SK-N-MC (cell line): ENCODE results near the gene ARHGAP28.

ENCODE experiments used
- DNase-seq: peaks from one replicate; pipeline ENCODE4 v3.0.0-alpha.2; 2011; ENCODE audit warnings: low read depth, low spot score
- H3K27ac ChIP-seq: fragments of 200-600 bp; sonication (generic); 2 replicates; pipeline ENCODE4 v1.5.1; 2016; ENCODE audit warnings: mixed run types
- H3K36me3 ChIP-seq: fragments of 200-600 bp; sonication (generic); 2 replicates; pipeline ENCODE4 v1.6.1; 2017; ENCODE audit warnings: antibody characterized with exemption, low read length, mixed read lengths; ENCODE audit not compliant: insufficient read depth
- H3K4me3 ChIP-seq: fragments of 200-600 bp; sonication (generic); 2 replicates; pipeline ENCODE4 v1.5.1; 2016
- H3K9ac ChIP-seq: fragments of 200-600 bp; sonication (generic); 2 replicates; pipeline ENCODE4 v1.8.0; 2017; ENCODE audit warnings: mixed run types, mixed read lengths; ENCODE audit not compliant: insufficient read length
- H3K9me3 ChIP-seq: fragments of 200-600 bp; sonication (generic); 2 replicates; pipeline ENCODE4 v1.6.1; 2017; ENCODE audit warnings: low read depth, mild to moderate bottlenecking, antibody characterized with exemption, low read length, moderate library complexity, mixed read lengths
- EZH2 ChIP-seq: fragments of 200-600 bp; sonication (generic); IDR thresholded peaks from one replicate; pipeline ENCODE4 v1.6.1; 2017; ENCODE audit warnings: antibody characterized with exemption
- FOXP2 ChIP-seq: optimal IDR thresholded peaks from 2 replicates; pipeline ENCODE3; 2011; ENCODE audit warnings: mild to moderate bottlenecking, moderate library complexity; ENCODE audit not compliant: insufficient read depth; ENCODE audit errors: extremely low read length, control extremely low read depth
- POLR2AphosphoS5 ChIP-seq: IDR thresholded peaks from 2 replicates; pipeline ENCODE4 v1.6.1; 2012; ENCODE audit warnings: mild to moderate bottlenecking, low read depth, low read length, borderline replicate concordance

Gene ARHGAP28

GRCh38 chr18:6748241-6748640 is 18.7 kb downstream of the ARHGAP28 start:
- TF ChIP-seq EZH2 (no peak), FOXP2 (no peak), POLR2AphosphoS5 (no peak)
- Histone ChIP-seq H3K9me3 (peaks cover 3% of the 10 kb centered on the region; the same call in 1 of the 2 replicates), H3K9ac (no peak overlapping the region), H3K27ac (peak overlapping the region; percentile 27; the same call in 1 of the 2 replicates), H3K4me3 (no peak overlapping the region), H3K36me3 (peaks cover 7% of the 10 kb centered on the region; the same call in 1 of the 2 replicates)
- DNase-seq = no peak

GRCh38 chr18:6750411-6750810 is 20.9 kb downstream of the ARHGAP28 start:
- TF ChIP-seq POLR2AphosphoS5 (no peak), EZH2 (no peak), FOXP2 (no peak)
- H3K27ac ChIP-seq = no peak overlapping the region
- DNase-seq = no peak

GRCh38 chr18:6751222-6751621 is 21.7 kb downstream of the ARHGAP28 start:
- peaks cover 3% of the 10 kb centered on the region; the same call in 1 of the 2 replicates for H3K9me3 ChIP-seq
- H3K9ac ChIP-seq = no peak overlapping the region
- peaks cover 7% of the 10 kb centered on the region; the same call in 1 of the 2 replicates for H3K36me3 ChIP-seq

More at GRCh38 chr18:6750411-6750810, 20.9 kb downstream of the ARHGAP28 start:
- H3K36me3 ChIP-seq = peaks cover 7% of the 10 kb centered on the region; the same call in 1 of the 2 replicates
- no peak overlapping the region for H3K9ac ChIP-seq
- H3K4me3 ChIP-seq = no peak overlapping the region
- peaks cover 3% of the 10 kb centered on the region; the same call in 1 of the 2 replicates for H3K9me3 ChIP-seq

DNA sequence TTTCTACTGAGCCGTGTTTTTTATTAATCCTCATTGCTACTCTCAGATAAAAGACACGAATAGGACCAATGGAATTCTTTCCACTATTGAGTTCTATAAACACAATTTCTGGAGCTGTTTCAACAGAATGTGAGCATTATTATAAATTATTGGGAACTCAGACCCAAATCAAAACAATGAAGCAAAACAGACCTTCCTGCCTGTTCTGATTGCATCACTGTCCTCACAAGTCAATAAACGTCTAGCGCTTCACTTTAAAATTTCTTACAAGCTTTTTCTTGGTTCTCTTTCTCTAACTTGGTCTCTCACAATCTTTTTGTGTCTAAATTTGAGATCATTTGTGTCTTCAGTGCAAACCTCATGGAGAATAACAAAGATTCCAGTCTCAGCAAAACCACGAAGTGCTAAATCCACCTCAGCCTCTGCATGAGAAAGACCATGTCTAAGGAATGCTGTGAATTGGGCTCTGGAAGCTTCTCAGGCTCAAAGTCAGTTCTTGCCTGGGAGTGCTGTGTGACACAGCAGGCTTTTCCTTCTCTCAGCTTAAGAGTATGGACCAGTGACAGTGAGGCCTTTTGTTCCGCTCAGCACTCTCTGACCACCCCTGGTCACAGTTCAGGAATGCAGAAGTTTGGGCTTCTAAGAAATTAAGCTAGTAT is 22.8 kb downstream of the ARHGAP28 start:
- TF ChIP-seq EZH2 (no peak), POLR2AphosphoS5 (no peak), FOXP2 (no peak)
- Histone ChIP-seq H3K27ac (peak overlapping the region; percentile 97), H3K9ac (peak overlapping the region; percentile 39), H3K9me3 (peaks cover 3% of the 10 kb centered on the region; the same call in 1 of the 2 replicates), H3K4me3 (peak overlapping the region; percentile 57), H3K36me3 (peaks cover 7% of the 10 kb centered on the region; the same call in 1 of the 2 replicates)
- no peak for DNase-seq

More at GRCh38 chr18:6751222-6751621, 21.7 kb downstream of the ARHGAP28 start:
- TF ChIP-seq POLR2AphosphoS5 = no peak
- TF ChIP-seq FOXP2 = no peak
- TF ChIP-seq EZH2 = no peak
- no peak for DNase-seq
- H3K27ac ChIP-seq = no peak overlapping the region
- no peak overlapping the region for H3K4me3 ChIP-seq

DNA sequence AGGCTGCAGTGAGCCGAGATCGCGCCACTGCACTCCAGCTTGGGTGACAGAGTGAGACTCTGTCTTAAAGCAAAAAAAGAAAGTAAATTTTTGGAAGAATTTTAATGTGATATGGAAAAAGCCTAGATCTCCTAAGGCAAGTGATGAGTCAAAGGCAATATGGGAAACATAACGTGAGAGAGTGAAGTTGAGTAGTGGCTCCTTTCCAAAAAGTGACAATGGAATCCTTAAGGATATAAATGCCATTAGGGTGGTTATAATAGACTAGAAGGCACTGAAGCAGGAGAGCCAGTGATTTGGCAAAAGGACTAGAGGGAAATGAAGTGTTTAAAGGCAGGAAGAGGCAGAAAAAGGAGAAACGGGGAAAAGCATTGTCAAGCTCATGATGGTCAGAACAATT is 25.6 kb downstream of the ARHGAP28 start:
- H3K36me3 ChIP-seq = peaks cover 3% of the 10 kb centered on the region; the same call in 1 of the 2 replicates
- no peak for DNase-seq
- no peak overlapping the region for H3K4me3 ChIP-seq
- no peak overlapping the region for H3K9ac ChIP-seq
- TF ChIP-seq EZH2 (no peak), POLR2AphosphoS5 (no peak), FOXP2 (no peak)
- peaks cover under 1% of the 10 kb centered on the region; the same call in 1 of the 2 replicates for H3K9me3 ChIP-seq
- no peak overlapping the region for H3K27ac ChIP-seq

DNA sequence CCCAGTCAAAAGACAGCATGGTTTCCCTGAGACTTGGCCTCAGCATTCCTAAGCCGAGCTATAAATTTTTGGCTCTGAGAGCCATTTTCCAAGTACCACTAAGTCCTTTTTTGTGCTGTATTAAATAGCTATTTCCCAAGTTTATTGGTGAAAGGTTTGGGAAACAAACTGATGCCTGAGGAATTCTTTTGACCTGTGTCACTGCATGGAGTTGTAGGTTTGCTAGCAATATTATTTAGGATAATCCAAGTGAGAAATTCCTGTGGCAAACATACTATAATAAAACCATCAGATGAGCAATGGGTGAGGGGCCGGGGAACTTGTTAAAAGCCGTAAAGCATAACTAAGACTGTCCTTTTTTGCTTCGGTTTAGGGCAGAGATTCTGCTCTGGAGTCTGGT is 28.4 kb downstream of the ARHGAP28 start:
- H3K36me3 ChIP-seq = no peaks in the 10 kb centered on the region
- H3K4me3 ChIP-seq = no peak overlapping the region
- TF ChIP-seq EZH2 (no peak), FOXP2 (no peak), POLR2AphosphoS5 (no peak)
- H3K9me3 ChIP-seq = no peaks in the 10 kb centered on the region
- no peak overlapping the region for H3K27ac ChIP-seq
- H3K9ac ChIP-seq = no peak overlapping the region
- no peak for DNase-seq

- no peak for TF ChIP-seq EZH2
- no peak for TF ChIP-seq POLR2AphosphoS5
- TF ChIP-seq FOXP2 = no peak
- Histone ChIP-seq H3K27ac (no peak overlapping the region), H3K9ac (no peak overlapping the region), H3K36me3 (no peaks in the 10 kb centered on the region), H3K4me3 (no peak overlapping the region), H3K9me3 (no peaks in the 10 kb centered on the region)
- no peak for DNase-seq
These were observed 30.1 kb downstream of the ARHGAP28 start for GRCh38 chr18:6759579-6759978.

- TF ChIP-seq FOXP2 (no peak), EZH2 (no peak), POLR2AphosphoS5 (no peak)
- DNase-seq = no peak
These were observed 34.0 kb downstream of the ARHGAP28 start for GRCh38 chr18:6763524-6763923.

More at GRCh38 chr18:6763524-6763923, 34.0 kb downstream of the ARHGAP28 start:
- Histone ChIP-seq H3K9me3 (peaks cover 4% of the 10 kb centered on the region; the same call in 1 of the 2 replicates), H3K36me3 (no peaks in the 10 kb centered on the region), H3K9ac (no peak overlapping the region), H3K4me3 (no peak overlapping the region), H3K27ac (no peak overlapping the region)
